HepG2 (cell line): Measurements from ENCODE around the gene PIEZO2. TPM values are rescaled to one million over a fixed set of nuclear protein-coding genes. Genes with fewer than 3 reads are reported as not detected.

ENCODE experiments used
- ARHGAP35 ChIP-seq: sonication (generic); formaldehyde crosslinking; IDR thresholded peaks from 2 replicates; pipeline ENCODE4 v1.9.0; 2022; ENCODE audit warnings: mild to moderate bottlenecking, inconsistent platforms, moderate library complexity, missing genetic modification reagents, borderline replicate concordance
- ATF3 ChIP-seq: sonication (generic); formaldehyde crosslinking; IDR thresholded peaks from 2 replicates; pipeline ENCODE4 v1.4.0; 2020; ENCODE audit warnings: missing genetic modification reagents
- DRAP1 ChIP-seq: IDR thresholded peaks from 2 replicates; pipeline ENCODE4 v1.6.1; 2016; ENCODE audit warnings: missing genetic modification reagents, missing compliant biosample characterization
- DZIP1 ChIP-seq: sonication (generic); formaldehyde crosslinking; IDR thresholded peaks from 2 replicates; pipeline ENCODE4 v1.5.0; 2020; ENCODE audit warnings: mild to moderate bottlenecking, missing genetic modification reagents
- HNRNPK ChIP-seq: fragments of 200-400 bp; formaldehyde crosslinking; IDR thresholded peaks from 2 replicates; pipeline ENCODE4 v1.6.1; 2018; ENCODE audit warnings: low read length, low read depth, moderate library complexity, mild to moderate bottlenecking; ENCODE audit not compliant: poor library complexity, severe bottlenecking
- NFATC3 ChIP-seq: sonication (generic); formaldehyde crosslinking; IDR thresholded peaks from 2 replicates; pipeline ENCODE4 v1.5.1; 2020; ENCODE audit warnings: mild to moderate bottlenecking, missing genetic modification reagents
- NFIC ChIP-seq: IDR thresholded peaks from 2 replicates; pipeline ENCODE4 v1.6.1; 2012; ENCODE audit warnings: mild to moderate bottlenecking, low read length, inconsistent platforms
- ONECUT2 ChIP-seq: sonication (generic); formaldehyde crosslinking; IDR thresholded peaks from 2 replicates; pipeline ENCODE4 v1.4.0; 2020; ENCODE audit warnings: missing genetic modification reagents
- TGIF2 ChIP-seq: IDR thresholded peaks from 2 replicates; pipeline ENCODE4 v1.6.1; 2016; ENCODE audit warnings: control low read depth, missing compliant biosample characterization
- TSC22D2 ChIP-seq: sonication (generic); formaldehyde crosslinking; IDR thresholded peaks from 2 replicates; pipeline ENCODE4 v1.5.1; 2020; ENCODE audit warnings: missing genetic modification reagents, mild to moderate bottlenecking, borderline replicate concordance
- ZBTB10 ChIP-seq: sonication (generic); formaldehyde crosslinking; IDR thresholded peaks from 2 replicates; pipeline ENCODE4 v1.4.0; 2020; ENCODE audit warnings: missing genetic modification reagents, borderline replicate concordance
- ZNF207 ChIP-seq: fragments of 450-650 bp; IDR thresholded peaks from 2 replicates; pipeline ENCODE4 v1.6.1; 2016; ENCODE audit warnings: antibody characterized with exemption, borderline replicate concordance
- ZNF230 ChIP-seq: sonication (generic); formaldehyde crosslinking; IDR thresholded peaks from 2 replicates; pipeline ENCODE4 v1.4.0; 2020; ENCODE audit warnings: mild to moderate bottlenecking, missing genetic modification reagents
- ZNF550 ChIP-seq: sonication (generic); formaldehyde crosslinking; IDR thresholded peaks from 2 replicates; pipeline ENCODE4 v1.4.0; 2020; ENCODE audit warnings: mild to moderate bottlenecking, missing genetic modification reagents, borderline replicate concordance
- ZNF678 ChIP-seq: sonication (generic); formaldehyde crosslinking; IDR thresholded peaks from 2 replicates; pipeline ENCODE4 v1.4.0; 2020; ENCODE audit warnings: mild to moderate bottlenecking, missing genetic modification reagents
- polyA plus RNA-seq, 8 experiments: library from polyadenylated mRNA; depleted of rRNA in 3 of 8; stranded (reverse) in 7 of 8; unstranded in 1 of 8; fragments of >200 nt; fragmentation: Illumina TruSeq in 4 of 8; extraction: Trizol in 4 of 8; gene quantifications; 2 replicates each; pipeline versions ENCODE4 v1.2.1 to v1.2.3, GENCODE V29; 2011 to 2016; ENCODE audit warnings: low read depth in 4 of 8, missing spikeins in 1 of 8, mixed read lengths in 1 of 8; ENCODE audit not compliant: insufficient read depth in 1 of 8
- total RNA-seq, 5 experiments: library from RNA; depleted of rRNA; stranded (reverse); fragments of >200 nt; fragmentation: Illumina TruSeq; extraction: Trizol; gene quantifications; 2 replicates each; pipeline ENCODE4 v1.2.3, GENCODE V29; 2016; ENCODE audit warnings: low read depth in 1 of 5
- TF ChIP-seq, protein P1 (sequence below): sonication (generic); formaldehyde crosslinking; IDR thresholded peaks from 2 replicates; pipeline ENCODE4 v1.9.0; 2021; ENCODE audit warnings: missing genetic modification reagents, borderline replicate concordance

Gene PIEZO2
- total and polyA plus RNA-seq, 2 of the 13 experiments (the other 11 are each of a cell fraction or from before 2014, with no cell fraction given): 15.2 to 27.2 TPM

- TF ChIP-seq ONECUT2 (CRISPR knock-in tag) (no peak), ZNF550 (CRISPR knock-in tag) (no peak), TGIF2 (CRISPR knock-in tag) (no peak), TSC22D2 (0 out of 2 replicates have a peak, but pooled peaks have one; percentile 80), ZNF678 (no peak), ZNF207 (no peak), ZBTB10 (CRISPR knock-in tag) (peak; percentile 79; the same call in 1 of the 2 replicates), ATF3 (CRISPR knock-in tag) (no peak), ZNF230 (CRISPR knock-in tag) (0 out of 2 replicates have a peak, but pooled peaks have one; percentile 27), NFATC3 (CRISPR knock-in tag) (no peak), DZIP1 (CRISPR knock-in tag) (no peak; the same call in 1 of the 2 replicates), HNRNPK (no peak), NFIC (no peak), ARHGAP35 (peak; percentile 60; the same call in 1 of the 2 replicates), DRAP1 (CRISPR knock-in tag) (peak; percentile 27; the same call in 1 of the 2 replicates)
- TF ChIP-seq, protein P1, sequence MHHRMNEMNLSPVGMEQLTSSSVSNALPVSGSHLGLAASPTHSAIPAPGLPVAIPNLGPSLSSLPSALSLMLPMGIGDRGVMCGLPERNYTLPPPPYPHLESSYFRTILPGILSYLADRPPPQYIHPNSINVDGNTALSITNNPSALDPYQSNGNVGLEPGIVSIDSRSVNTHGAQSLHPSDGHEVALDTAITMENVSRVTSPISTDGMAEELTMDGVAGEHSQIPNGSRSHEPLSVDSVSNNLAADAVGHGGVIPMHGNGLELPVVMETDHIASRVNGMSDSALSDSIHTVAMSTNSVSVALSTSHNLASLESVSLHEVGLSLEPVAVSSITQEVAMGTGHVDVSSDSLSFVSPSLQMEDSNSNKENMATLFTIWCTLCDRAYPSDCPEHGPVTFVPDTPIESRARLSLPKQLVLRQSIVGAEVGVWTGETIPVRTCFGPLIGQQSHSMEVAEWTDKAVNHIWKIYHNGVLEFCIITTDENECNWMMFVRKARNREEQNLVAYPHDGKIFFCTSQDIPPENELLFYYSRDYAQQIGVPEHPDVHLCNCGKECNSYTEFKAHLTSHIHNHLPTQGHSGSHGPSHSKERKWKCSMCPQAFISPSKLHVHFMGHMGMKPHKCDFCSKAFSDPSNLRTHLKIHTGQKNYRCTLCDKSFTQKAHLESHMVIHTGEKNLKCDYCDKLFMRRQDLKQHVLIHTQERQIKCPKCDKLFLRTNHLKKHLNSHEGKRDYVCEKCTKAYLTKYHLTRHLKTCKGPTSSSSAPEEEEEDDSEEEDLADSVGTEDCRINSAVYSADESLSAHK (CRISPR knock-in tag): no peak
These were observed at the start of gene PIEZO2 (continued) for GRCh38 chr18:11149441-11150270.
